AG20443 (cell line): ENCODE results near the gene GFRA1.

ENCODE experiments used
- DNase-seq: peaks from one replicate; pipeline ENCODE4 v3.0.0; 2012; ENCODE audit warnings: low spot score, mixed read lengths

Gene GFRA1

GRCh38 chr10:116159197-116159596, 113.8 kb downstream of the GFRA1 start:
- DNase-seq: no peak

GRCh38 chr10:116158036-116158435, 115.0 kb downstream of the GFRA1 start:
- DNase-seq: no peak

GRCh38 chr10:116157485-116157884, 115.5 kb downstream of the GFRA1 start:
- no peak for DNase-seq

- no peak for DNase-seq
These were observed 116.2 kb downstream of the GFRA1 start for GRCh38 chr10:116156819-116157218.

- DNase-seq: no peak
These were observed 117.8 kb downstream of the GFRA1 start for GRCh38 chr10:116155191-116155590.

- DNase-seq: no peak
These were observed 118.4 kb downstream of the GFRA1 start for GRCh38 chr10:116154651-116155050.

GRCh38 chr10:116151076-116151475, 121.9 kb downstream of the GFRA1 start:
- DNase-seq: peak; percentile 54

GRCh38 chr10:116150606-116151005, 122.4 kb downstream of the GFRA1 start:
- no peak for DNase-seq

GRCh38 chr10:116147147-116147905, 125.7 kb downstream of the GFRA1 start:
- DNase-seq: no peak

GRCh38 chr10:116146372-116147140, 126.5 kb downstream of the GFRA1 start:
- peak; percentile 61 for DNase-seq

- DNase-seq: no peak
These were observed 129.3 kb downstream of the GFRA1 start for GRCh38 chr10:116143673-116144222.

- DNase-seq: no peak
These were observed 131.2 kb downstream of the GFRA1 start for GRCh38 chr10:116141855-116142254.

GRCh38 chr10:116141246-116141645, 131.8 kb downstream of the GFRA1 start:
- DNase-seq: no peak

GRCh38 chr10:116139886-116140285, 133.1 kb downstream of the GFRA1 start:
- no peak for DNase-seq

- DNase-seq: no peak
These were observed 134.1 kb downstream of the GFRA1 start for GRCh38 chr10:116138897-116139296.

- no peak for DNase-seq
These were observed 136.7 kb downstream of the GFRA1 start for GRCh38 chr10:116136261-116136660.

GRCh38 chr10:116134322-116134721, 138.7 kb downstream of the GFRA1 start:
- no peak for DNase-seq

- no peak for DNase-seq
These were observed 139.4 kb downstream of the GFRA1 start for GRCh38 chr10:116133634-116134033.

- DNase-seq: no peak
These were observed 140.1 kb downstream of the GFRA1 start for GRCh38 chr10:116132780-116133399.

GRCh38 chr10:116130006-116130405, 143.0 kb downstream of the GFRA1 start:
- DNase-seq: no peak

GRCh38 chr10:116126954-116127695, 145.9 kb downstream of the GFRA1 start:
- DNase-seq: no peak

- DNase-seq: no peak
These were observed 146.8 kb downstream of the GFRA1 start for GRCh38 chr10:116126239-116126638.
